ENCODE results near the gene MCTP1.

DNA sequence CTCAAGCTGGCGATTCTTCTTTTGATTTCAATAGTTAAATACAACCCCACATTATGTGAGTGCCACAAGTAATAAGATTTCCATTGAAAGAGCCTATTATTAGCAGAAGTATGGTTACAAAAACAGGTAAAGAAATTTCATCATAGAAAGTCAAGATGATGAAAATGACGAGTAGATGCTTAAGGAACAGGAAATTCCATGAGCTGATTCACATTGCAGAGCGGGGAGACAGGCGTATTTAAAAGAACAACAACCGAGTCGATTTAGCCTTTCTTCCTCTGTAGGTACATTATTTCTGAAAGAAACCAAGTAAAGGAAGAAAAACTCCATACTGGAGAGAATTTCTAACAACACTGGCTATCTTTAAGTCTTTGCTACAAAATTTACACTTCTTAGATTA, 356.0 kb downstream of the MCTP1 start:
- TF ChIP-seq CTCF (IDR thresholded peaks at IDR 0.05; ENCODE audit: poor library complexity) (no peak), EZH2phosphoT487 (IDR thresholded peaks at IDR 0.05; ENCODE audit: low read depth, severe bottlenecking, unreplicated experiment) (no peak)

Measured in hepatocyte (in vitro differentiated cells).